H1 (cell line): ENCODE data around the gene TFPI2. TPM values are rescaled to one million over a fixed set of nuclear protein-coding genes. Genes with fewer than 3 reads are reported as not detected.

Experiments
- MAFK ChIP-seq: IDR thresholded peaks from 2 replicates; pipeline ENCODE4 v1.6.1; 2012; ENCODE audit warnings: low read depth, mild to moderate bottlenecking, improper control_type of control experiment, low read length
- SP1 ChIP-seq: IDR thresholded peaks from 2 replicates; pipeline ENCODE4 v1.6.1; 2011; ENCODE audit warnings: low read depth, low read length
- polyA plus RNA-seq, 7 experiments: library from polyadenylated mRNA; depleted of rRNA in 3 of 7; stranded (reverse) in 5 of 7; unstranded in 2 of 7; fragments of >200 nt in 5 of 7; fragments of 200-250 nt in 2 of 7; gene quantifications; 1 replicate in 5 of 7; 2 replicates in 1 of 7; 4 replicates in 1 of 7; pipeline versions ENCODE4 v1.2.1 to v1.2.3, GENCODE V29; 2011 to 2013; ENCODE audit warnings: missing spikeins in 2 of 7, mixed read lengths in 2 of 7
- total RNA-seq: library from RNA; stranded (reverse); fragmentation: NEBNext Ultra II Directional; extraction: Animal tissue kit (Norgen Biotek cat#: 25700); gene quantifications from 2 replicates; pipeline ENCODE4 v1.2.1, GENCODE V29; 2021

TFPI2 gene
- total and polyA plus RNA-seq, 2 of the 8 experiments (the other 6 are each of a cell fraction or from before 2014, with no cell fraction given): 6.8 to 8.9 TPM

DNA sequence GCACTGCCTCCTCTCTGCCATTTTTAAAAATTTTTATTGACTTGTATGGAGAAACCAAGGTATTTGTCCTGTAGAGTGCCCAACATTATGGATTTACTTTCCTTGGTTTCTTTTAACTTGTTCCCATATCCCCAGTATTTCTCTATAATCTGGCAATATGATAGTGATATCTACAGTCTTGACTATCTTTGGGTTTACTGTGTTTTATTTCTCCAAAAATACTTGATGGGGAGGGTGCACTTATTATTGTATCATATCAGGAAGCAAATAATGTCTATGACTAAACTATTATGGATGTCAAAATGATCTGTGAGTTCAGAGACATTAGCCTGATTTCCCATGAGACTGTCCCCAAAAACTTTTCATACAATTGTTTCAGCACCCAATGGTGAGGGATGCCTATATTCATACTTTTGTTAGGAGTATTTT lies 6.6 kb downstream of the TFPI2 start (continued):
- TF ChIP-seq SP1 (no peak), MAFK (no peak)
- TF ChIP-seq, all 59 proteins: peak for 0
